ENCODE measurements around the gene ADISSP. TPM values are rescaled to one million over a fixed set of nuclear protein-coding genes. Genes with fewer than 3 reads are reported as not detected.

ADISSP gene
- total RNA-seq, 1 donor: 18.5 TPM

GRCh38 chr20:3739054-3739925 lies 28.3 kb downstream of the ADISSP start:
- Histone ChIP-seq H3K4me1 (ENCODE audit: insufficient read depth, low read length) (no peaks in the 10 kb centered on the region), H2AFZ (ENCODE audit: low read length) (no peak overlapping the region), H3K9me3 (ENCODE audit: low read depth, low read length) (no peaks in the 10 kb centered on the region), H3K4me2 (ENCODE audit: insufficient read depth, low read length) (no peak overlapping the region), H3K36me3 (ENCODE audit: insufficient read depth, low read length) (no peaks in the 10 kb centered on the region), H3K27ac (ENCODE audit: low read depth, low read length) (no peak overlapping the region), H3K79me2 (ENCODE audit: insufficient read depth, low read length) (no peaks in the 10 kb centered on the region), H3K27me3 (ENCODE audit: insufficient read depth, low read length) (peaks cover 14% of the 10 kb centered on the region), H4K20me1 (ENCODE audit: insufficient read depth, low read length) (no peaks in the 10 kb centered on the region), H3K4me3 (ENCODE audit: insufficient read depth, low read length) (no peak overlapping the region)
- no peak for TF ChIP-seq CTCF (IDR thresholded peaks at IDR 0.05; ENCODE audit: extremely low read depth, low read depth, low read length)
- peak; percentile 68 for DNase-seq (ENCODE audit: insufficient read length, low spot score, missing footprints)

GRCh38 chr20:3738111-3739053 lies 29.2 kb downstream of the ADISSP start:
- Histone ChIP-seq H4K20me1 (ENCODE audit: insufficient read depth, low read length) (no peaks in the 10 kb centered on the region), H3K27ac (ENCODE audit: low read depth, low read length) (no peak overlapping the region), H2AFZ (ENCODE audit: low read length) (no peak overlapping the region), H3K4me3 (ENCODE audit: insufficient read depth, low read length) (no peak overlapping the region), H3K4me1 (ENCODE audit: insufficient read depth, low read length) (no peaks in the 10 kb centered on the region), H3K79me2 (ENCODE audit: insufficient read depth, low read length) (no peaks in the 10 kb centered on the region), H3K4me2 (ENCODE audit: insufficient read depth, low read length) (no peak overlapping the region), H3K36me3 (ENCODE audit: insufficient read depth, low read length) (no peaks in the 10 kb centered on the region), H3K9me3 (ENCODE audit: low read depth, low read length) (no peaks in the 10 kb centered on the region), H3K27me3 (ENCODE audit: insufficient read depth, low read length) (peaks cover 19% of the 10 kb centered on the region)
- TF ChIP-seq CTCF (IDR thresholded peaks at IDR 0.05; ENCODE audit: extremely low read depth, low read depth, low read length): no peak
- peak; percentile 65 for DNase-seq (ENCODE audit: insufficient read length, low spot score, missing footprints)

GRCh38 chr20:3735768-3736167 lies 31.8 kb downstream of the ADISSP start:
- Histone ChIP-seq H2AFZ (ENCODE audit: low read length) (no peak overlapping the region), H3K4me2 (ENCODE audit: insufficient read depth, low read length) (no peak overlapping the region), H3K79me2 (ENCODE audit: insufficient read depth, low read length) (no peaks in the 10 kb centered on the region), H3K4me1 (ENCODE audit: insufficient read depth, low read length) (no peaks in the 10 kb centered on the region), H3K4me3 (ENCODE audit: insufficient read depth, low read length) (no peak overlapping the region), H4K20me1 (ENCODE audit: insufficient read depth, low read length) (no peaks in the 10 kb centered on the region), H3K27me3 (ENCODE audit: insufficient read depth, low read length) (peaks cover 37% of the 10 kb centered on the region), H3K9me3 (ENCODE audit: low read depth, low read length) (no peaks in the 10 kb centered on the region), H3K27ac (ENCODE audit: low read depth, low read length) (no peak overlapping the region), H3K36me3 (ENCODE audit: insufficient read depth, low read length) (no peaks in the 10 kb centered on the region)
- DNase-seq (ENCODE audit: insufficient read length, low spot score, missing footprints): no peak
- no peak for TF ChIP-seq CTCF (IDR thresholded peaks at IDR 0.05; ENCODE audit: extremely low read depth, low read depth, low read length)

Measured in osteoblast (primary cell).